ENCODE results near the gene ZC3H12D. TPM values are rescaled to one million over a fixed set of nuclear protein-coding genes. Genes with fewer than 3 reads are reported as not detected.
"Not testable (repeated sequence)": the region's sequence is repeated elsewhere in the genome, so short reads cannot be mapped to it uniquely, and the experiment has no call there.

ZC3H12D gene
- polyA plus RNA-seq, 6 donors from 2014 or later, result 4.7 to 9.2 (median 7.3) TPM

DNA sequence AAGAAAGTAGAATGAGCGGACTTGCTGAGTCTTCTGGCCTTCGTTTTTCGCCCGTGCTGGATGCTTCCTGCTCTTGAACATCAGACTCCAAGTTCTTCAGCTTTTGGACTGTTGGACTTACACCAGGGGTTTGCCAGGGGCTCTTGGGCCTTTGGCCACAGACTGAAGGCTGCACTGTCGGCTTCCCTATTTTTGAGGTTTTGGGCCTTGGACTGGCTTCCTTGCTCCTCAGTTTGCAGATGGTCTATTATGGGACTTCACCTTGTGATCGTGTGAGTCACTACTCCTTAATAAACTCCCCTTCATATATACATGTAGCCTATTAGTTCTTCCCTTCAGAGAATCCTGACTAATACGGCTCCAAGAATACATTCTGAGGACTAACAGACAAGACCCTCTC is 22.1 kb downstream of the ZC3H12D start:
- ATAC-seq (ENCODE audit: low read depth in 2 of 2); H3K9me3 Mint-ChIP-seq; DNase-seq; H3K27me3 Mint-ChIP-seq: not testable (repeated sequence)
- peak overlapping the region in 5 of 6 donors; percentile 67 to 97 (median 94) for H3K27ac Mint-ChIP-seq
- peak overlapping the region in 1 of 8 donors; percentile 37 for H3K4me3 Mint-ChIP-seq
- peaks cover 33 to 36% of the 10 kb centered on the region in 2 donors for H3K36me3 Mint-ChIP-seq
- peaks cover 53 to 78% (median 67%) of the 10 kb centered on the region in 3 donors for H3K4me1 Mint-ChIP-seq

DNA sequence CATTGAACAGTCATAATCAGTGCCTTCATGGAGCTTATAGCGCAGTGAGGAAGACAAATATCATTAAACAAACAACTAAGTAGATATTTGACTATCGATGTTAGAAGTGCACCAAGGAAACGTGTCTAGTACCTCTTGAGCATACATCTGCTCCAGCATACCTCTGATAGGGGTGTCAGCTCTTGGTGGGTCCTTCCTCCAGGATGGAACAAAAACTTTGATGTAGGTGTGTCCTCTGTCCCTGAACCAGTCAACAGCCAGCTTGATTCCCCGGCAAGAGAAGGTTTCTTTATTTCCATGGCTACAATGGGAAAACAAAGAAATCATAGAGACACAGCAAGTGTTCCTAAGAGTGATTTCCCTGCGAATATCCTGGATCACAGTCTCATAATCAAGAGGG is 23.1 kb downstream of the ZC3H12D start:
- H3K4me3 Mint-ChIP-seq, result peak overlapping the region in 1 of 8 donors; percentile 10
- peaks cover 0 to 1% (median 0%) of the 10 kb centered on the region in 7 donors for H3K9me3 Mint-ChIP-seq
- H3K36me3 Mint-ChIP-seq, result peaks cover 37 to 43% of the 10 kb centered on the region in 2 donors
- no peaks in the 10 kb centered on the region for H3K27me3 Mint-ChIP-seq
- ATAC-seq (ENCODE audit: low read depth in 2 of 2) (no peak), DNase-seq (no peak)
- peak overlapping the region in 2 of 6 donors; percentile 94 to 97 for H3K27ac Mint-ChIP-seq
- peaks cover 44 to 69% (median 57%) of the 10 kb centered on the region in 3 donors for H3K4me1 Mint-ChIP-seq

DNA sequence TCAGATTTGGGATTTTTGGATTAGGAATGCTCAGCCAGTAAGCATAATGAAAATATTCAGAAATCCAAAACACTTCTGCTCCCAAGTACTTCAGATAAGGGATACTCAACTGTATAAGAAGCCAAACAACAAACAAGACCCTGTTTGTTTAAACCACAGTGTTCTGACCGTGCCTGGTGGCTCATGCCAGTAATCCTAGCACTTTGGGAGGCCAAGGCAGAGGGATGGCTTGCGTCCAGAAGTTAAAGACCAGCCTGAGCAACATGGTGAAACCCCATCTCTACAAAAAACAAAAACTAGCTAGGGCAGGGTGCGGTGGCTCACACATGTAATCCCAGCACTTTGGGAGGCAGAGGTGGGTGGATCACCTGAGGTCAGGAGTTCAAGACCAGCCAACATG is 24.6 kb downstream of the ZC3H12D start:
- H3K27ac Mint-ChIP-seq, result peak overlapping the region in 1 of 6 donors; percentile 56
- peaks cover 37 to 43% of the 10 kb centered on the region in 2 donors for H3K36me3 Mint-ChIP-seq
- not testable (repeated sequence) for H3K27me3 Mint-ChIP-seq; DNase-seq; H3K4me3 Mint-ChIP-seq; ATAC-seq (ENCODE audit: low read depth in 2 of 2); H3K9me3 Mint-ChIP-seq
- H3K4me1 Mint-ChIP-seq, result peaks cover 32 to 55% (median 47%) of the 10 kb centered on the region in 3 donors

- H3K4me1 Mint-ChIP-seq, result peaks cover 30 to 54% (median 46%) of the 10 kb centered on the region in 3 donors
- peak overlapping the region in 2 of 6 donors; percentile 56 to 70 for H3K27ac Mint-ChIP-seq
- H3K4me3 Mint-ChIP-seq, result no peak overlapping the region
- ATAC-seq (ENCODE audit: low read depth in 2 of 2) (no peak), DNase-seq (no peak)
- peaks cover 0 to 1% (median 0%) of the 10 kb centered on the region in 7 donors for H3K9me3 Mint-ChIP-seq
- H3K27me3 Mint-ChIP-seq, result no peaks in the 10 kb centered on the region
- peaks cover 37 to 43% of the 10 kb centered on the region in 2 donors for H3K36me3 Mint-ChIP-seq
These were observed 25.1 kb downstream of the ZC3H12D start for GRCh38 chr6:149459761-149460160.

- Mint-ChIP-seq H3K36me3 (peaks cover 32 to 34% of the 10 kb centered on the region in 2 donors), H3K9me3 (peaks cover 0 to 1% (median 0%) of the 10 kb centered on the region in 7 donors), H3K27ac (peak overlapping the region in 5 of 6 donors; percentile 43 to 91 (median 80)), H3K27me3 (no peaks in the 10 kb centered on the region), H3K4me1 (peaks cover 20 to 44% (median 37%) of the 10 kb centered on the region in 3 donors), H3K4me3 (peak overlapping the region in 1 of 8 donors; percentile 37)
- DNase-seq, result no peak
- no peak for ATAC-seq (ENCODE audit: low read depth in 2 of 2)
These were observed 26.0 kb downstream of the ZC3H12D start for GRCh38 chr6:149458806-149459205.

GRCh38 chr6:149458196-149458595 is 26.6 kb downstream of the ZC3H12D start:
- Mint-ChIP-seq H3K4me3 (no peak overlapping the region), H3K36me3 (peaks cover 28% of the 10 kb centered on the region in 2 donors), H3K27me3 (no peaks in the 10 kb centered on the region), H3K27ac (peak overlapping the region in 2 of 6 donors; percentile 11 to 38), H3K4me1 (peaks cover 17 to 39% (median 31%) of the 10 kb centered on the region in 3 donors), H3K9me3 (peaks cover 0 to 1% (median 0%) of the 10 kb centered on the region in 7 donors)
- DNase-seq, result no peak
- ATAC-seq (ENCODE audit: low read depth in 2 of 2), result no peak

GRCh38 chr6:149457316-149457884 is 27.4 kb downstream of the ZC3H12D start:
- DNase-seq (no peak), ATAC-seq (ENCODE audit: low read depth in 2 of 2) (no peak)
- peaks cover 12 to 32% (median 23%) of the 10 kb centered on the region in 3 donors for H3K4me1 Mint-ChIP-seq
- peaks cover 0 to 1% (median 0%) of the 10 kb centered on the region in 7 donors for H3K9me3 Mint-ChIP-seq
- H3K27ac Mint-ChIP-seq, result peak overlapping the region in 3 of 6 donors; percentile 58 to 78 (median 75)
- H3K36me3 Mint-ChIP-seq, result peaks cover 20% of the 10 kb centered on the region in 2 donors
- H3K4me3 Mint-ChIP-seq, result no peak overlapping the region
- no peaks in the 10 kb centered on the region for H3K27me3 Mint-ChIP-seq

- Mint-ChIP-seq H3K27ac (no peak overlapping the region), H3K27me3 (no peaks in the 10 kb centered on the region), H3K4me3 (no peak overlapping the region), H3K9me3 (peaks cover 0 to 1% (median 0%) of the 10 kb centered on the region in 7 donors), H3K36me3 (peaks cover 15 to 17% of the 10 kb centered on the region in 2 donors), H3K4me1 (peaks cover 9 to 26% (median 16%) of the 10 kb centered on the region in 3 donors)
- ATAC-seq (ENCODE audit: low read depth in 2 of 2) (no peak), DNase-seq (no peak)
These were observed 28.3 kb downstream of the ZC3H12D start for GRCh38 chr6:149456311-149457021.

GRCh38 chr6:149455031-149455732 is 29.6 kb downstream of the ZC3H12D start:
- DNase-seq, result no peak

GRCh38 chr6:149454346-149454848 is 30.4 kb downstream of the ZC3H12D start:
- no peak overlapping the region for H3K27ac Mint-ChIP-seq
- peaks cover 12 to 20% of the 10 kb centered on the region in 2 donors for H3K36me3 Mint-ChIP-seq

More at GRCh38 chr6:149455031-149455732, 29.6 kb downstream of the ZC3H12D start:
- H3K27me3 Mint-ChIP-seq, result no peaks in the 10 kb centered on the region
- H3K36me3 Mint-ChIP-seq, result peaks cover 13 to 17% of the 10 kb centered on the region in 2 donors
- peaks cover 0 to 1% (median 0%) of the 10 kb centered on the region in 7 donors for H3K9me3 Mint-ChIP-seq
- no peak for ATAC-seq (ENCODE audit: low read depth in 2 of 2)
- no peak overlapping the region for H3K4me3 Mint-ChIP-seq
- peak overlapping the region; percentile 13 to 94 (median 50) for H3K27ac Mint-ChIP-seq
- peaks cover 9 to 18% (median 16%) of the 10 kb centered on the region in 3 donors for H3K4me1 Mint-ChIP-seq

DNA sequence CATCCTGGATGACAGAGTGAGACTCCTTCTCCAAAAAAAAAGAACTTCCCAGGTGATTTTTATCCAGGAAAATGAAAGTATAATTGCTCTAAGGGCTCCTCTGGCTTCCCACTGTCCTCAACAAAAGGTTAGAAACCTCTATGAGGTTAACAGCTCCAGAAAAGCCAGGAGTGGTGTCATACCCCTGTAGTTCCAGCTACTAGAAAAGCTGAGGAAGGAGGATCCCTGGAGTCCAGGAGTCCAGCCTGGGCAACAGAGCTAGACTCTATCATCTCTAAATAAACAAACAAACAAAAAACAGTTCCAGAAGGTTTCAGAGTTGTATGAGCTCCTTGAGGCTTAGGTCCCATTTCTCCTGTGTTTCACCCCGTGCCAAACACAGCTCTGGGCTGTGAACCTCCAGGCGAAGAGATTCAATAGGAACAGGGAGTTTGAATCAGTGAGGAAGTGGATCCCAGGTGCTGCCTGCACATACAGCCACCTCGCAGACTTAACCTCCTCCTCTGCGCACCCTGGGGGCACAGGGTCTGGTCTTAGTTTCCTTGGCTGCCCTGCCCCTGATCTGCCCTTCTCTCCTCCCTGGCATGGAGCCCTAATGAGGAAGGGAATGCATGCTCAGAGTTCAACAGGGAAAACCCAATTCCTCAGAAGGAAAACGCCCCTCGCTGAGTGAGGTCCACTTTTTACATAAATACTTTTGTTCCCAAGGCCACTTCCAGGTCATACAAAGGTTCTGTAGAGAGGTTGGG is 31.0 kb downstream of the ZC3H12D start:
- Mint-ChIP-seq H3K36me3 (peaks cover 6 to 15% of the 10 kb centered on the region in 2 donors), H3K4me3 (no peak overlapping the region), H3K4me1 (peaks cover 9 to 20% (median 14%) of the 10 kb centered on the region in 3 donors), H3K27me3 (no peaks in the 10 kb centered on the region), H3K9me3 (peaks cover 0 to 1% (median 0%) of the 10 kb centered on the region in 7 donors), H3K27ac (peak overlapping the region in 2 of 6 donors; percentile 80 to 88)
- ATAC-seq (ENCODE audit: low read depth in 2 of 2) (no peak), DNase-seq (no peak)

More at GRCh38 chr6:149454346-149454848, 30.4 kb downstream of the ZC3H12D start:
- H3K4me3 Mint-ChIP-seq, result no peak overlapping the region
- H3K9me3 Mint-ChIP-seq, result peaks cover 0 to 1% (median 0%) of the 10 kb centered on the region in 7 donors
- DNase-seq (no peak), ATAC-seq (ENCODE audit: low read depth in 2 of 2) (no peak)
- H3K4me1 Mint-ChIP-seq, result peaks cover 13 to 24% (median 21%) of the 10 kb centered on the region in 3 donors
- H3K27me3 Mint-ChIP-seq, result no peaks in the 10 kb centered on the region

Data from naive B cell (primary cell).